Breast epithelium (tissue), 4 donors: ENCODE data around the gene SLC22A31. TPM values are rescaled to one million over a fixed set of nuclear protein-coding genes. Genes with fewer than 3 reads are reported as not detected.

Experiments used
- DNase-seq, 2 donors: peaks; one replicate each; pipeline ENCODE4 v3.0.0-alpha.2; 2019; ENCODE audit warnings: low spot score in 2 of 2
- H3K27ac ChIP-seq, 2 donors: fragments of 200-600 bp; sonication (generic) in 1 of 2; one replicate each; pipeline ENCODE4 v1.5.1; 2016 to 2019; ENCODE audit warnings: mild to moderate bottlenecking in 1 of 2
- H3K27me3 ChIP-seq, 2 donors: fragments of 200-600 bp; sonication (generic) in 1 of 2; one replicate each; pipeline versions ENCODE4 v1.5.1 to v1.6.0; 2017 to 2019; ENCODE audit warnings: control low read depth in 1 of 2, mild to moderate bottlenecking in 1 of 2
- H3K36me3 ChIP-seq: fragments of 200-600 bp; one replicate; pipeline ENCODE4 v1.5.1; 2019
- H3K4me1 ChIP-seq, 2 donors: fragments of 200-600 bp; sonication (generic); one replicate each; pipeline ENCODE4 v1.5.1; 2016 to 2019; ENCODE audit warnings: control low read depth in 1 of 2
- H3K4me3 ChIP-seq, 3 donors: fragments of 200-600 bp; sonication (generic); 1 replicate in 2 of 3; 2 replicates in 1 of 3; pipeline ENCODE4 v1.5.1; 2016 to 2019; ENCODE audit warnings: mild to moderate bottlenecking in 3 of 3, moderate library complexity in 2 of 3
- H3K9me3 ChIP-seq, 2 donors: fragments of 200-600 bp; sonication (generic) in 1 of 2; one replicate each; pipeline ENCODE4 v1.5.1; 2016 to 2019; ENCODE audit warnings: control low read depth in 1 of 2
- CTCF ChIP-seq, 3 donors: fragments of 450-650 bp; IDR thresholded peaks; one replicate each; pipeline ENCODE4 v1.5.1; 2016 to 2017; ENCODE audit warnings: antibody characterized with exemption in 3 of 3, mild to moderate bottlenecking in 3 of 3, moderate library complexity in 3 of 3
- POLR2A ChIP-seq: fragments of 450-650 bp; IDR thresholded peaks from one replicate; pipeline ENCODE4 v1.6.1; 2016; ENCODE audit warnings: antibody characterized with exemption, mild to moderate bottlenecking, moderate library complexity
- POLR2AphosphoS5 ChIP-seq, 3 donors: sonication (generic); formaldehyde crosslinking; IDR thresholded peaks; one replicate each; pipeline ENCODE4 v1.6.1; 2017; ENCODE audit warnings: antibody characterized with exemption in 3 of 3
- intact Hi-C: fragments of 100-400 bp; cut with DNase I; formaldehyde crosslinking; loops from one replicate; pipeline ENCODE4 v1.15.1; 2023; ENCODE audit warnings: low total_unique reads
- total RNA-seq, 3 donors: library from RNA; depleted of rRNA; stranded (reverse); fragments of >200 nt; gene quantifications; one replicate each; pipeline ENCODE4 v1.1.0, GENCODE V29; 2016

Gene SLC22A31
- total RNA-seq, 3 donors from 2014 or later: not detected

GRCh38 chr16:89159066-89159849 is 41.1 kb downstream of the SLC22A31 start:
- Histone ChIP-seq H3K4me3 (no peak overlapping the region), H3K4me1 (peaks cover 4 to 12% of the 10 kb centered on the region in 2 donors), H3K27ac (no peak overlapping the region), H3K27me3 (peaks cover 0 to 44% of the 10 kb centered on the region in 2 donors), H3K9me3 (no peaks in the 10 kb centered on the region), H3K36me3 (no peaks in the 10 kb centered on the region)
- intact Hi-C loops: no loop called here
- no peak for DNase-seq
- TF ChIP-seq CTCF (IDR thresholded peaks at IDR 0.05): no peak
- no peak for TF ChIP-seq POLR2A
- TF ChIP-seq POLR2AphosphoS5 (IDR thresholded peaks at IDR 0.05): no peak

GRCh38 chr16:89157778-89158177 is 42.6 kb downstream of the SLC22A31 start:
- intact Hi-C loops: no loop called here
- no peaks in the 10 kb centered on the region for H3K9me3 ChIP-seq
- no peak overlapping the region for H3K4me3 ChIP-seq
- DNase-seq: no peak
- TF ChIP-seq CTCF (IDR thresholded peaks at IDR 0.05) (no peak), POLR2A (no peak), POLR2AphosphoS5 (IDR thresholded peaks at IDR 0.05) (no peak)
- no peaks in the 10 kb centered on the region for H3K36me3 ChIP-seq
- H3K27me3 ChIP-seq: peaks cover 0 to 38% of the 10 kb centered on the region in 2 donors
- H3K4me1 ChIP-seq: peaks cover 4 to 18% of the 10 kb centered on the region in 2 donors
- no peak overlapping the region for H3K27ac ChIP-seq

- DNase-seq: no peak
- TF ChIP-seq POLR2AphosphoS5 (IDR thresholded peaks at IDR 0.05) (no peak), CTCF (IDR thresholded peaks at IDR 0.05) (no peak), POLR2A (no peak)
- H3K36me3 ChIP-seq: no peaks in the 10 kb centered on the region
- H3K27ac ChIP-seq: no peak overlapping the region
- peaks cover 0 to 31% of the 10 kb centered on the region in 2 donors for H3K27me3 ChIP-seq
- H3K4me3 ChIP-seq: no peak overlapping the region
- no peaks in the 10 kb centered on the region for H3K9me3 ChIP-seq
- intact Hi-C loops: no loop called here
- H3K4me1 ChIP-seq: peaks cover 4 to 18% of the 10 kb centered on the region in 2 donors
Observed at GRCh38 chr16:89156740-89157645, 43.3 kb downstream of the SLC22A31 start.

- no peak overlapping the region for H3K27ac ChIP-seq
- DNase-seq: no peak
- H3K9me3 ChIP-seq: no peaks in the 10 kb centered on the region
- TF ChIP-seq POLR2AphosphoS5 (IDR thresholded peaks at IDR 0.05) (no peak), POLR2A (no peak), CTCF (IDR thresholded peaks at IDR 0.05) (no peak)
- H3K4me1 ChIP-seq: peaks cover 4 to 18% of the 10 kb centered on the region in 2 donors
- H3K27me3 ChIP-seq: peaks cover 0 to 22% of the 10 kb centered on the region in 2 donors
- H3K36me3 ChIP-seq: no peaks in the 10 kb centered on the region
- intact Hi-C loops: no loop called here
- no peak overlapping the region for H3K4me3 ChIP-seq
Observed at GRCh38 chr16:89155851-89156739, 44.2 kb downstream of the SLC22A31 start.
